Hepatocyte (in vitro differentiated cells): ENCODE data around the gene DBT.

Source experiments
- EZH2 ChIP-seq: fragments of 200-600 bp; sonication (generic); IDR thresholded peaks from 2 replicates; pipeline ENCODE4 v1.6.1; 2016; ENCODE audit warnings: antibody characterized with exemption, mild to moderate bottlenecking, borderline replicate concordance
- EZH2phosphoT487 ChIP-seq: fragments of 200-600 bp; sonication (generic); IDR thresholded peaks from one replicate; pipeline ENCODE4 v1.6.1; 2018; ENCODE audit warnings: antibody characterized with exemption, mild to moderate bottlenecking, low read depth, moderate library complexity; ENCODE audit not compliant: unreplicated experiment, severe bottlenecking
- TF ChIP-seq, protein P1 (sequence below): fragments of 200-600 bp; sonication (generic); IDR thresholded peaks from 2 replicates; pipeline ENCODE4 v1.5.1; 2016; ENCODE audit warnings: antibody characterized with exemption, mild to moderate bottlenecking; ENCODE audit not compliant: poor library complexity

DNA sequence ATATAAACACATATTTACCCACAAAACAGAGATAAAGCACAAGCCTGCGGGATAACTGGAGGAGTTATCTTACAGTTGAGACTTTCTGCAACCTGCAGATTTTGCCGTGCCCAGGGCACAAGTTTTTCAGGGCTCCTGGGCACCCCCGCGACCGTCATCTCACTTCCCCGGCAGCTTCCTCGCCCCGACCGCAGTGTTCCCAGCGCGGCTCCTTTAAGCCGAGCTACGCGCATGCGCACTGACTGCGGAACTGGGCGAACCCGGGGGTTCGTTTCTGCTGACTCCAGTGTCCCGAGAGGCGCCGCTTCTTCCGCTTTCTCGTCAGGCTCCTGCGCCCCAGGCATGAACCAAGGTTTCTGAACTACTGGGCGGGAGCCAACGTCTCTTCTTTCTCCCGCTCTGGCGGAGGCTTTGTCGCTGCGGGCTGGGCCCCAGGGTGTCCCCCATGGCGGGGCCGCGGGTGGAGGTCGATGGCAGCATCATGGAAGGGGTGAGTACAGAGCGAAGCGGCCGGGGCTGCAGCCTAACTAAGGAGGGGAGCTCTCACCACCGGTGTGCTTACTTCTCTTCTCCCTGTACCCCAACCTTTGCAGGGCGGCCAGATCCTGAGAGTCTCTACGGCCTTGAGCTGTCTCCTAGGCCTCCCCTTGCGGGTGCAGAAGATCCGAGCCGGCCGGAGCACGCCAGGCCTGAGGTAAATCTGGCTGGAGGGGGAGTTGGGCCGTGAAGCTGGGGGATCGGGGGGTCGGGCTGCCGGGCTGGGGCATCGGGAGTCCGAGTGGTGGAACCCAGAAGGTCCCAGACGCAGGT lies 16.5 kb upstream of the DBT start, which contains the start of gene RTCA:
- TF ChIP-seq, protein P1, sequence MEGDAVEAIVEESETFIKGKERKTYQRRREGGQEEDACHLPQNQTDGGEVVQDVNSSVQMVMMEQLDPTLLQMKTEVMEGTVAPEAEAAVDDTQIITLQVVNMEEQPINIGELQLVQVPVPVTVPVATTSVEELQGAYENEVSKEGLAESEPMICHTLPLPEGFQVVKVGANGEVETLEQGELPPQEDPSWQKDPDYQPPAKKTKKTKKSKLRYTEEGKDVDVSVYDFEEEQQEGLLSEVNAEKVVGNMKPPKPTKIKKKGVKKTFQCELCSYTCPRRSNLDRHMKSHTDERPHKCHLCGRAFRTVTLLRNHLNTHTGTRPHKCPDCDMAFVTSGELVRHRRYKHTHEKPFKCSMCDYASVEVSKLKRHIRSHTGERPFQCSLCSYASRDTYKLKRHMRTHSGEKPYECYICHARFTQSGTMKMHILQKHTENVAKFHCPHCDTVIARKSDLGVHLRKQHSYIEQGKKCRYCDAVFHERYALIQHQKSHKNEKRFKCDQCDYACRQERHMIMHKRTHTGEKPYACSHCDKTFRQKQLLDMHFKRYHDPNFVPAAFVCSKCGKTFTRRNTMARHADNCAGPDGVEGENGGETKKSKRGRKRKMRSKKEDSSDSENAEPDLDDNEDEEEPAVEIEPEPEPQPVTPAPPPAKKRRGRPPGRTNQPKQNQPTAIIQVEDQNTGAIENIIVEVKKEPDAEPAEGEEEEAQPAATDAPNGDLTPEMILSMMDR = no peak
- TF ChIP-seq EZH2 (no peak), EZH2phosphoT487 (no peak)
